ENCODE measurements around the gene CIAO3. TPM values are rescaled to one million over a fixed set of nuclear protein-coding genes. Genes with fewer than 3 reads are reported as not detected.

CIAO3 gene
- total RNA-seq, 1 experiment from 2014 or later, result 21.9 TPM

DNA sequence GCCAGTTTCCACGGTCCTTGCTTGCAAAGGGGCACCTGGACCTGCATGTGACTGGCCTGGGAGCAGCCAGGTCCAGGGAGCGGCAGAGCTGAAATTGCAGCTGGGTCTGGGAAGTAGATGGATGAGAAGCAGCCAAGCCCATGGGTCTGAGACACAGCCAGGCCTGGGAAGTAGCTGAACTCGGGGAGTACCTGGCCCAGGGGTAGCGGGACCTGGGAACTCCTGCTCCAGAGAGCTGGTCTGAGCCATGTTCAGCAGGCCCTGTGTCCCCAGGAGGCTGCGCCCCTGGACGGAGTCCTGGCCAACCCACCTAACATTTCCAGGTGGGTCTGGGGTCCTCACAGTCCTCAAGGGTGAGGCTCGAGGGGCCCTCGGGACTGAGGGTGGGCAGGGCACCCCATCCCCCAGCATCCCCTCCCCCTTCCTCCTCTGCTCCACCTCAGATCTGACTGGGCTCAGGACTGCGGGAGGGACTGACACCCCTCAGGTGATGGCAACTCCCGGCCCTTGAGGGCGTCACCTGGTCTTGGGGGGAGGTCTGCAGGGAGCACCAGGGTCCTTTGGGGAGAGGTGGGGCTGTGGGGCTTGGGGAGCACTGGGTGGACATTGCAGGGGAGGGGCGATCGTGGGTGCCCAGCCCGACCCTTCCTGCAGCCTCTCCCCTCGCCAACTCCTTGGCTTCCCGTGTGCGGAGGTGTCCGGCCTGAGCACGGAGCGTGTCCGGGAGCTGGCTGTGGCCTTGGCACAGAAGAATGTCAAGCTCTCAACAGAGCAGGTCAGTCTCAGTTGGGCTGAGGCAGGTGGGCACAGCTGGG is 22.8 kb upstream of the CIAO3 start:
- Mint-ChIP-seq H3K27ac (no peak overlapping the region; a peak in 1 of 7 replicates), H3K36me3 (ENCODE audit: insufficient read depth in 1 of 3, low read depth in 3 of 3) (no peaks in the 10 kb centered on the region), H3K27me3 (ENCODE audit: low read depth) (peaks cover 8% of the 10 kb centered on the region), H3K4me1 (peaks cover 0 to 9% of the 10 kb centered on the region in 2 experiments; a peak in 2 of 4 replicates), H3K9me3 (no peaks in the 10 kb centered on the region), H3K4me3 (no peak overlapping the region)
- Histone ChIP-seq H3K27me3 (ENCODE audit: insufficient read depth, low read length) (no peaks in the 10 kb centered on the region), H3K9ac (ENCODE audit: extremely low read depth, insufficient read length, low read length) (no peak overlapping the region), H3K4me2 (ENCODE audit: insufficient read depth, insufficient read length, low read length) (no peak overlapping the region), H3K9me3 (ENCODE audit: control insufficient read depth, low read depth, low read length) (no peaks in the 10 kb centered on the region), H2BK12ac (ENCODE audit: insufficient read length, low read depth, low read length) (no peak overlapping the region), H3K18ac (ENCODE audit: insufficient read length, low read depth, low read length) (no peak overlapping the region), H4K20me1 (ENCODE audit: control insufficient read depth, insufficient read depth, insufficient read length) (no peaks in the 10 kb centered on the region), H4K91ac (ENCODE audit: insufficient read length, low read depth, low read length) (no peak overlapping the region), H2BK20ac (ENCODE audit: low read depth, low read length, poor library complexity, severe bottlenecking) (no peak overlapping the region), H3K27ac (ENCODE audit: insufficient read length, low read depth, low read length) (no peak overlapping the region), H2AK5ac (ENCODE audit: insufficient read length, low read length) (no peak overlapping the region), H3K14ac (ENCODE audit: insufficient read depth, low read length) (no peak overlapping the region), H3K23ac (ENCODE audit: insufficient read length, low read depth, low read length) (no peak overlapping the region), H3K4me1 (ENCODE audit: insufficient read depth, low read length) (no peaks in the 10 kb centered on the region), H4K8ac (replicated peaks; ENCODE audit: insufficient read length, low read depth, low read length) (no peak overlapping the region), H2BK15ac (ENCODE audit: low read depth, low read length) (no peak overlapping the region), H4K5ac (ENCODE audit: insufficient read length, low read depth, low read length) (no peak overlapping the region), H3K79me1 (ENCODE audit: insufficient read depth, low read depth, low read length, poor library complexity, severe bottlenecking) (no peaks in the 10 kb centered on the region), H3K23me2 (ENCODE audit: insufficient read length, low read depth, low read length, poor library complexity, severe bottlenecking) (no peaks in the 10 kb centered on the region), H2AFZ (ENCODE audit: low read length) (no peak overlapping the region), H3K79me2 (ENCODE audit: insufficient read depth, low read length) (no peaks in the 10 kb centered on the region), H2BK120ac (ENCODE audit: low read depth, low read length, poor library complexity, severe bottlenecking) (no peak overlapping the region), H3K4ac (ENCODE audit: low read depth, low read length) (no peak overlapping the region), H3K56ac (ENCODE audit: insufficient read length, low read depth, low read length) (no peak overlapping the region), H3T11ph (ENCODE audit: low read length) (no peak overlapping the region), H2BK5ac (ENCODE audit: insufficient read length, low read length) (no peak overlapping the region)
- no CpG with 5 or more reads among the region's 21 CpGs for WGBS (ENCODE audit: extremely low coverage, insufficient read length, low lambda C conversion rate)
- DNase-seq, result no peak
- TF ChIP-seq, protein P1, sequence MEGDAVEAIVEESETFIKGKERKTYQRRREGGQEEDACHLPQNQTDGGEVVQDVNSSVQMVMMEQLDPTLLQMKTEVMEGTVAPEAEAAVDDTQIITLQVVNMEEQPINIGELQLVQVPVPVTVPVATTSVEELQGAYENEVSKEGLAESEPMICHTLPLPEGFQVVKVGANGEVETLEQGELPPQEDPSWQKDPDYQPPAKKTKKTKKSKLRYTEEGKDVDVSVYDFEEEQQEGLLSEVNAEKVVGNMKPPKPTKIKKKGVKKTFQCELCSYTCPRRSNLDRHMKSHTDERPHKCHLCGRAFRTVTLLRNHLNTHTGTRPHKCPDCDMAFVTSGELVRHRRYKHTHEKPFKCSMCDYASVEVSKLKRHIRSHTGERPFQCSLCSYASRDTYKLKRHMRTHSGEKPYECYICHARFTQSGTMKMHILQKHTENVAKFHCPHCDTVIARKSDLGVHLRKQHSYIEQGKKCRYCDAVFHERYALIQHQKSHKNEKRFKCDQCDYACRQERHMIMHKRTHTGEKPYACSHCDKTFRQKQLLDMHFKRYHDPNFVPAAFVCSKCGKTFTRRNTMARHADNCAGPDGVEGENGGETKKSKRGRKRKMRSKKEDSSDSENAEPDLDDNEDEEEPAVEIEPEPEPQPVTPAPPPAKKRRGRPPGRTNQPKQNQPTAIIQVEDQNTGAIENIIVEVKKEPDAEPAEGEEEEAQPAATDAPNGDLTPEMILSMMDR (conservative IDR thresholded peaks at IDR 0.05), result no peak

All from H9 (cell line).